Stimulated activated CD4-positive, alpha-beta T cell treated with anti-CD3 and anti-CD28 coated beads, Interleukin-12 subunit alpha, Interleukin-12 subunit beta, amount 100 ng/mL, for 24 hours (primary cell): ENCODE data around the gene WDR74.
"Not testable (repeated sequence)": the region's sequence is repeated elsewhere in the genome, so short reads cannot be mapped to it uniquely, and the experiment has no call there.

ENCODE experiments used
- DNase-seq, 2 experiments: peaks; one replicate each; pipeline ENCODE4 v3.0.0-alpha.2; 2020; ENCODE audit warnings: low read depth in 2 of 2

WDR74 gene

GRCh38 chr11:62839050-62839945 lies at the start of gene WDR74:
WDR74 (minus strand) TSS chr11:62839590; CDS start chr11:62839570, 20 bp downstream.
- DNase-seq: peak; percentile 81 to 86

GRCh38 chr11:62889126-62889483 lies 49.7 kb upstream of the WDR74 start:
- DNase-seq: no peak

GRCh38 chr11:62888406-62888805 lies 49.0 kb upstream of the WDR74 start:
- no peak for DNase-seq

- no peak for DNase-seq
Measured at GRCh38 chr11:62885137-62885750, 45.9 kb upstream of the WDR74 start.

GRCh38 chr11:62883673-62884072 lies 44.3 kb upstream of the WDR74 start:
- DNase-seq: no peak

- no peak for DNase-seq
Measured at GRCh38 chr11:62882788-62883501, 43.6 kb upstream of the WDR74 start.

GRCh38 chr11:62882431-62882749 lies 43.0 kb upstream of the WDR74 start:
- no peak for DNase-seq

- DNase-seq: peak; percentile 92 to 94
Measured at GRCh38 chr11:62881579-62882430, 42.4 kb upstream of the WDR74 start.

GRCh38 chr11:62880803-62881578 lies 41.6 kb upstream of the WDR74 start, which contains the start of gene SLC3A2:
SLC3A2 (plus strand) TSS chr11:62880896; CDS start chr11:62881024, 128 bp downstream.
- peak; percentile 74 to 81 for DNase-seq

GRCh38 chr11:62880231-62880802 lies 40.9 kb upstream of the WDR74 start:
- peak in 1 of 2 experiments; percentile 39 for DNase-seq

- DNase-seq: no peak
Measured at GRCh38 chr11:62879235-62879978, 40.0 kb upstream of the WDR74 start.

GRCh38 chr11:62876712-62877111 lies 37.3 kb upstream of the WDR74 start:
- DNase-seq: no peak

GRCh38 chr11:62875698-62876478 lies 36.5 kb upstream of the WDR74 start:
- no peak for DNase-seq

GRCh38 chr11:62874851-62875250 lies 35.5 kb upstream of the WDR74 start:
- DNase-seq: no peak

GRCh38 chr11:62865635-62866034 lies 26.2 kb upstream of the WDR74 start:
- no peak for DNase-seq

GRCh38 chr11:62863687-62864335 lies 24.4 kb upstream of the WDR74 start:
- DNase-seq: no peak

- not testable (repeated sequence) for DNase-seq
Measured at GRCh38 chr11:62861564-62862192, 22.3 kb upstream of the WDR74 start.
